Testis (tissue), 2 donors: ENCODE data around the gene MGAT5.

Experiments used
- POLR2A ChIP-seq: fragments of 450-650 bp; IDR thresholded peaks from one replicate; pipeline ENCODE4 v1.6.1; 2017; ENCODE audit warnings: antibody characterized with exemption, mild to moderate bottlenecking, moderate library complexity
- TF ChIP-seq, protein P1 (sequence below), 3 experiments: fragments of 450-650 bp in 2 of 3; fragments of 200-600 bp in 1 of 3; sonication (generic) in 1 of 3; IDR thresholded peaks; one replicate each; pipeline ENCODE4 v1.5.1; 2016 to 2019; ENCODE audit warnings: antibody characterized with exemption in 3 of 3, mild to moderate bottlenecking in 2 of 3, moderate library complexity in 1 of 3

GRCh38 chr2:134275058-134275862, 21.4 kb downstream of the MGAT5 start:
- TF ChIP-seq, protein P1, sequence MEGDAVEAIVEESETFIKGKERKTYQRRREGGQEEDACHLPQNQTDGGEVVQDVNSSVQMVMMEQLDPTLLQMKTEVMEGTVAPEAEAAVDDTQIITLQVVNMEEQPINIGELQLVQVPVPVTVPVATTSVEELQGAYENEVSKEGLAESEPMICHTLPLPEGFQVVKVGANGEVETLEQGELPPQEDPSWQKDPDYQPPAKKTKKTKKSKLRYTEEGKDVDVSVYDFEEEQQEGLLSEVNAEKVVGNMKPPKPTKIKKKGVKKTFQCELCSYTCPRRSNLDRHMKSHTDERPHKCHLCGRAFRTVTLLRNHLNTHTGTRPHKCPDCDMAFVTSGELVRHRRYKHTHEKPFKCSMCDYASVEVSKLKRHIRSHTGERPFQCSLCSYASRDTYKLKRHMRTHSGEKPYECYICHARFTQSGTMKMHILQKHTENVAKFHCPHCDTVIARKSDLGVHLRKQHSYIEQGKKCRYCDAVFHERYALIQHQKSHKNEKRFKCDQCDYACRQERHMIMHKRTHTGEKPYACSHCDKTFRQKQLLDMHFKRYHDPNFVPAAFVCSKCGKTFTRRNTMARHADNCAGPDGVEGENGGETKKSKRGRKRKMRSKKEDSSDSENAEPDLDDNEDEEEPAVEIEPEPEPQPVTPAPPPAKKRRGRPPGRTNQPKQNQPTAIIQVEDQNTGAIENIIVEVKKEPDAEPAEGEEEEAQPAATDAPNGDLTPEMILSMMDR (IDR thresholded peaks at IDR 0.05) = no peak
- TF ChIP-seq POLR2A = no peak
